KMS-11 (cell line): Measurements from ENCODE around the gene HOXD10.

Experiments
- H2AFZ ChIP-seq: fragments of 200-600 bp; sonication (generic); 2 replicates; pipeline ENCODE4 v1.6.1; 2016; ENCODE audit warnings: antibody characterized with exemption, mixed run types, low read depth
- H3K27ac ChIP-seq: fragments of 200-600 bp; sonication (generic); 2 replicates; pipeline ENCODE4 v1.6.1; 2016; ENCODE audit warnings: mild to moderate bottlenecking, mixed run types
- H3K27me3 ChIP-seq: fragments of 200-600 bp; sonication (generic); 2 replicates; pipeline ENCODE4 v1.6.1; 2017; ENCODE audit warnings: mild to moderate bottlenecking, low read depth, mixed run types, moderate library complexity; ENCODE audit not compliant: insufficient read depth
- H3K36me3 ChIP-seq: fragments of 200-600 bp; sonication (generic); 2 replicates; pipeline ENCODE4 v1.6.1; 2017; ENCODE audit warnings: mild to moderate bottlenecking, mixed run types; ENCODE audit not compliant: insufficient read depth
- H3K4me1 ChIP-seq: fragments of 200-600 bp; sonication (generic); 2 replicates; pipeline ENCODE4 v1.6.1; 2016; ENCODE audit warnings: mild to moderate bottlenecking, low read depth, mixed run types; ENCODE audit not compliant: poor library complexity, severe bottlenecking
- H3K4me2 ChIP-seq: fragments of 200-600 bp; sonication (generic); 2 replicates; pipeline ENCODE4 v1.7.0; 2016; ENCODE audit warnings: mild to moderate bottlenecking, mixed run types
- H3K4me3 ChIP-seq: fragments of 200-600 bp; sonication (generic); IDR thresholded peaks from 2 replicates; pipeline ENCODE4 v1.6.1; 2017; ENCODE audit warnings: low read depth, low read length, mixed read lengths; ENCODE audit not compliant: insufficient read depth
- H3K79me2 ChIP-seq: fragments of 200-600 bp; sonication (generic); 2 replicates; pipeline ENCODE4 v1.6.1; 2016; ENCODE audit warnings: low read depth, mixed run types; ENCODE audit not compliant: insufficient read depth
- H3K9ac ChIP-seq: fragments of 200-600 bp; sonication (generic); 2 replicates; pipeline ENCODE4 v1.6.1; 2016; ENCODE audit warnings: mild to moderate bottlenecking, mixed run types
- H4K20me1 ChIP-seq: fragments of 200-600 bp; sonication (generic); 2 replicates; pipeline ENCODE4 v1.6.1; 2016; ENCODE audit warnings: mild to moderate bottlenecking, mixed run types; ENCODE audit not compliant: insufficient read depth
- TF ChIP-seq, protein P1 (sequence below): fragments of 200-600 bp; sonication (generic); conservative IDR thresholded peaks from 2 replicates; pipeline ENCODE4 v1.6.1; 2017; ENCODE audit warnings: low read depth, mild to moderate bottlenecking, antibody characterized with exemption, low read length, moderate library complexity, mixed read lengths

Gene HOXD10

DNA sequence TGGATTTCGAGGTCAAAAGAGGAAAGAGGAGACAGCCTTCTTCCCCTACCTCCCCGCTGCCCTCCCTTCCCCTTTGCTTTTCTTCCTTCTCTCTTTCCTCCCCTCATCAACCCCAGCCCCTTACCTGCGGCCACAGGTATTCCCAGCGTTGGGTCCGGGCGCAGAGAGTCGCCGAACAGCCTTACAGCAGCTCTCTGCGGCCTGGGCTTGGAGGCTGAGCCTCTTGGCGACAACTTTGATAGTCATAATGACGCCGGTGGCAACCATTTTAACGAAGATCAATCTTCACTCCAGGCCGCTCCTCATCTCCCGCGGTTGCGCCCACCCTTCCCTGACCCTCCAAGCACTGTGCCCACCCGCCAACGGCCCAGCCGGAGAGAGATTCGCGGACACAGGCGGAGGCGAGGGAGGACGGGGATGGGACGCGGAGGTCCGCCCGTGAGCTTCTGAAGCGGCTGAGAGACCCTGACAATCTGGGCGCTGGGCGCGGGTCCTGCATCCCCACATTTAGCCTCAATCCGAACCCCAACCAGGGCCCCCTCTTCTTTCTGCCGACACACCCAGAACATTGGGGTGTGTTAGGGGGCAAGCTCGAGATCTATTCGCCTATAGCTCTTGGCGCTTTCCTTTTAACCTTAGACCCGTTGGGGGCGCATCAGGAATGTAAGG is 31.3 kb upstream of the HOXD10 start:
- no peak overlapping the region for H3K4me3 ChIP-seq
- H3K79me2 ChIP-seq = no peaks in the 10 kb centered on the region
- H3K27me3 ChIP-seq = no peaks in the 10 kb centered on the region
- no peaks in the 10 kb centered on the region for H4K20me1 ChIP-seq
- H2AFZ ChIP-seq = no peak overlapping the region
- no peaks in the 10 kb centered on the region for H3K36me3 ChIP-seq
- H3K9ac ChIP-seq = no peak overlapping the region
- H3K4me1 ChIP-seq = no peaks in the 10 kb centered on the region
- TF ChIP-seq, protein P1, sequence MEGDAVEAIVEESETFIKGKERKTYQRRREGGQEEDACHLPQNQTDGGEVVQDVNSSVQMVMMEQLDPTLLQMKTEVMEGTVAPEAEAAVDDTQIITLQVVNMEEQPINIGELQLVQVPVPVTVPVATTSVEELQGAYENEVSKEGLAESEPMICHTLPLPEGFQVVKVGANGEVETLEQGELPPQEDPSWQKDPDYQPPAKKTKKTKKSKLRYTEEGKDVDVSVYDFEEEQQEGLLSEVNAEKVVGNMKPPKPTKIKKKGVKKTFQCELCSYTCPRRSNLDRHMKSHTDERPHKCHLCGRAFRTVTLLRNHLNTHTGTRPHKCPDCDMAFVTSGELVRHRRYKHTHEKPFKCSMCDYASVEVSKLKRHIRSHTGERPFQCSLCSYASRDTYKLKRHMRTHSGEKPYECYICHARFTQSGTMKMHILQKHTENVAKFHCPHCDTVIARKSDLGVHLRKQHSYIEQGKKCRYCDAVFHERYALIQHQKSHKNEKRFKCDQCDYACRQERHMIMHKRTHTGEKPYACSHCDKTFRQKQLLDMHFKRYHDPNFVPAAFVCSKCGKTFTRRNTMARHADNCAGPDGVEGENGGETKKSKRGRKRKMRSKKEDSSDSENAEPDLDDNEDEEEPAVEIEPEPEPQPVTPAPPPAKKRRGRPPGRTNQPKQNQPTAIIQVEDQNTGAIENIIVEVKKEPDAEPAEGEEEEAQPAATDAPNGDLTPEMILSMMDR = no peak
- H3K27ac ChIP-seq = no peak overlapping the region
- no peak overlapping the region for H3K4me2 ChIP-seq

DNA sequence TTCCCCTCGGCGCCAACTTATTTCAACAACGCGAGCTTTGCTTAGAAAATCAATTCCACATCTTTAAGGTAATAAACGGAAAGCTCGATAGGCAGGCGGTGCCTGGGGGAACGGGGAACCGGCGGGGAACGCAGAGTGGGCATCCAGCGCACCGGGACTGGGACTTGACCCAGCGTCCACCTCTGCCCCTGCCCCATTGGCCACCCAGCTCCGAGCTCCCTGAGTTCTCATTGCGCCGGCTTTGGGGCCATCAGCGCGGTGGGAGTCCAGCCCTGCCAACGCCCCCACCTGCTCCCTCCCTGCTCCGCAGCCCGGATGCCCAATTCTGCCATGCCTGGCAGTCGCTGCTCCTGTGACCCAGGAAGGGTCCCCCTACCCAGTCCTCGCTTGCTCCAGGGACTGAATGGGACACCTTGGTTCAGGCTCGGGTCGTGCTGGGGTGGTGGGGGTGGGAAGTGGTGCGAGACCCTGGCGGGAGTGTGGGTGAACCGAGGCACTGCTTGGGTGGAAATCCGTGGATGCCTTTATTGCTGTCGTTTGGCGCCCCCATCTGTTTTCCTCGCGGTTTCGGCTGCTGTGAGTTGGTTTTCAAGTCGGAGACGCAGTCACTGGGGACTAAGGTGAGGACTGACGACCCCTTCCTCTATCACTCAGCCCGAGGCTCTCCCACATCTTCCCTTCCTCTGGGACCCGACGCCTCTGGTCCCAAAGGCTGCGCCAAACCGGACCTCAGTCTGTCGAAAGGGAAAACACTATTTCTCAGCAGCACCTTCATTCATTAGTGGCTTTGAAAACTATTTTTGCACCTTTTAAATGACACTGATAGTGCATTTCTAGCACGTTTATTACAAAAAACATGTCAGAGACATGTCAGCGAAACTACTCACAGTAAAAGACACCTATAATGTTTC is 30.5 kb upstream of the HOXD10 start:
- Histone ChIP-seq H3K36me3 (no peaks in the 10 kb centered on the region), H3K4me1 (no peaks in the 10 kb centered on the region), H3K79me2 (no peaks in the 10 kb centered on the region), H3K4me3 (no peak overlapping the region), H3K27ac (no peak overlapping the region), H3K9ac (no peak overlapping the region), H3K4me2 (no peak overlapping the region; the same call in 1 of the 2 replicates), H3K27me3 (no peaks in the 10 kb centered on the region), H4K20me1 (no peaks in the 10 kb centered on the region), H2AFZ (no peak overlapping the region)
- TF ChIP-seq, protein P1 = peak; percentile 47; the same call in 1 of the 2 replicates

DNA sequence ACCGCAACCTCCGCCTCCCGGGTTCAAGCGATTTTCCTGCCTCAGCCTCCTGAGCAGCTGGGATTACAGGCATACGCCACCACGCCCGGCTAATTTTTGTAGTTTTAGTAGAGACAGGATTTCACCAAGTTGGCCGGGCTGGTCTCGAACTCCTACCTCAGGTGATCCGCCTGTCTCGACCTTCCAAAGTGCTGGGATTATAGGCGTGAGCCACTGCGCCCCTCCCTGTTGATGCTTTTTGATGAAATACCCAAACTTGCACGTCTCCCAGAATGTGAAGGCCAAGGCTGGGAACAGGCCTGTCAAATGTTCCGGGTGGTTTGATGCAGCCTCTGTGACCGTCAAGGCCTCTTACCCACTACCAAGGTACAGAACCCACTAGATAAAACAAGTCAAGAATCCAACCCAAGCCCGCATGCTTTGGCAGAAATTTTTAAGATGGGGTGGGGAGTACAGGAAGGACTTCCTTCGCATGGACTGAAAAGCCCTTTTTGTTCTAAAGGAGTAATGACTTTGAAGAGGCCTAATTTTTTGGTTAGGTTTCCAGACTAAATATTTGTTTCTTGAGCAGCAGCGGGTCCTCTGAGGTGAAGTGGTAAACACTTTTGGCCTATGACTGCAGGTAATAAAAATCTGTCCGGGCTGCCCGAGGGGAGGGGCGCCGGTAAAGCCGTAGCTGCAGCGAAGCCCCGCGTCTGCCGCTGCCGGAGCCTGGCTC is 29.1 kb upstream of the HOXD10 start:
- no peak overlapping the region for H3K4me2 ChIP-seq
- peak overlapping the region; percentile 54 for H2AFZ ChIP-seq
- H3K79me2 ChIP-seq = no peaks in the 10 kb centered on the region
- no peak overlapping the region for H3K4me3 ChIP-seq
- H3K27me3 ChIP-seq = no peaks in the 10 kb centered on the region
- no peak overlapping the region for H3K9ac ChIP-seq
- H3K4me1 ChIP-seq = no peaks in the 10 kb centered on the region
- no peaks in the 10 kb centered on the region for H3K36me3 ChIP-seq
- H3K27ac ChIP-seq = no peak overlapping the region
- no peaks in the 10 kb centered on the region for H4K20me1 ChIP-seq
- TF ChIP-seq, protein P1 = no peak

DNA sequence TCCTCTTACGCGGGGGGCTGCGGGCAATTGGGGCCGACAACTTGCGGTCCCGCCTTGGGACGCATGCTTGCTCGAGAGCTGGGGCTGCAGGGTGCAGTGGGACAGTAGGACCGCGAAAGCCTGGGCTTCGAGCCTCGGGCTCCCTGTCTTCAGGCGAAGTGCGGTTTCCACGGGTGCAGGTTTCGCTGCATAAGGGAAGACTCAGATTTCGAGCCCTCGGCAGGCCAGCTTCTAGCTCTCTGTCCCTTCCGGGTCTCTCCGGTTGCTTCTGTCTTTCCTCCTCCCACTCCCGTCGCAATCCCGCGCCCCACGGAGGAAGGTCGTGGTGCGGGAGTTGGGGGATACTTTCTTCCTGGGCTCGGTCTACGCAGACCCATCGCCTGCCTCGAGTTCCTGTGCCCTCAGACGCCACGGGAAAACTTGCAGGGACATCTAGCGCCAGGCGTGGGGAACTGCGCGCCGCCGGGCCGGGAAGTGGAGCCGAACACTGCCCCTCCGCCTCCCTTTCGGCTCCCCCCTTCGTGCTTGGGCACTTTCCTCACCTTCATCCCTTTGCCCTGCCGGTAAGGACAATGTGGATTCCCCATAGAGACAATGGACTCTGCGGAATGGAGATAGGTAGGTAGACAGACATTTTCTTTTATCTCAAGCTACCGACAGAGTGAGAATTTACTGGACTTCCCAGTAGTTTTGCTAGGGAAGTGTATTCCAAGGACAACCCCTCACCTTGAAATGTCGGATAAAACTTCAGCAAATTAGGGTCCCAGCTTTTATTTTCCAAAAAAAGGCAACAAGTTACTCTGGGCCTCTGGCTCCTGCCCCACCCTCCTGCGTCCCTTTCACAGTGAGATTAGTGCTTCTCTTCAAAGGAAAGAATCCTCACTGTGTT is 28.3 kb upstream of the HOXD10 start:
- TF ChIP-seq, protein P1 = peak; percentile 69
- no peaks in the 10 kb centered on the region for H4K20me1 ChIP-seq
- no peaks in the 10 kb centered on the region for H3K4me1 ChIP-seq
- H3K36me3 ChIP-seq = no peaks in the 10 kb centered on the region
- no peak overlapping the region for H3K9ac ChIP-seq
- no peak overlapping the region; the same call in 1 of the 2 replicates for H3K4me2 ChIP-seq
- no peaks in the 10 kb centered on the region for H3K27me3 ChIP-seq
- H3K4me3 ChIP-seq = no peak overlapping the region
- H2AFZ ChIP-seq = peak overlapping the region; percentile 54
- H3K27ac ChIP-seq = no peak overlapping the region
- no peaks in the 10 kb centered on the region for H3K79me2 ChIP-seq
